Mesodermal cell (in vitro differentiated cells): Measurements from ENCODE around the gene VWF.
"Not testable (repeated sequence)": the region's sequence is repeated elsewhere in the genome, so short reads cannot be mapped to it uniquely, and the experiment has no call there.

Source experiments
- H3K27ac ChIP-seq: 2 replicates; pipeline ENCODE4 v1.7.0; 2013; ENCODE audit warnings: mild to moderate bottlenecking, low read depth, low read length, moderate library complexity; ENCODE audit not compliant: severe bottlenecking
- H3K36me3 ChIP-seq: 2 replicates; pipeline ENCODE4 v1.7.1; 2013; ENCODE audit warnings: mild to moderate bottlenecking, low read length, moderate library complexity; ENCODE audit not compliant: control insufficient read depth, insufficient read depth
- H3K4me1 ChIP-seq: one replicate; pipeline ENCODE4 v1.7.1; 2013; ENCODE audit warnings: mild to moderate bottlenecking, low read length; ENCODE audit not compliant: insufficient read depth, control insufficient read depth, poor library complexity, severe bottlenecking
- H3K4me3 ChIP-seq: 2 replicates; pipeline ENCODE4 v1.7.0; 2013; ENCODE audit warnings: low read length, control low read depth, mild to moderate bottlenecking; ENCODE audit not compliant: insufficient read depth, poor library complexity, severe bottlenecking; ENCODE audit errors: extremely low read depth
- H3K9me3 ChIP-seq: 2 replicates; pipeline ENCODE4 v1.7.1; 2013; ENCODE audit warnings: mild to moderate bottlenecking, low read length, moderate library complexity; ENCODE audit not compliant: control insufficient read depth
- WGBS, 2 experiments: methylation state at CpG; one replicate each; pipeline ENCODE4 v1.1.5; 2013; ENCODE audit warnings: missing lambda C conversion rate in 2 of 2; ENCODE audit not compliant: insufficient coverage in 2 of 2; 5-methylcytosine and 5-hydroxymethylcytosine counted together

The VWF gene

DNA sequence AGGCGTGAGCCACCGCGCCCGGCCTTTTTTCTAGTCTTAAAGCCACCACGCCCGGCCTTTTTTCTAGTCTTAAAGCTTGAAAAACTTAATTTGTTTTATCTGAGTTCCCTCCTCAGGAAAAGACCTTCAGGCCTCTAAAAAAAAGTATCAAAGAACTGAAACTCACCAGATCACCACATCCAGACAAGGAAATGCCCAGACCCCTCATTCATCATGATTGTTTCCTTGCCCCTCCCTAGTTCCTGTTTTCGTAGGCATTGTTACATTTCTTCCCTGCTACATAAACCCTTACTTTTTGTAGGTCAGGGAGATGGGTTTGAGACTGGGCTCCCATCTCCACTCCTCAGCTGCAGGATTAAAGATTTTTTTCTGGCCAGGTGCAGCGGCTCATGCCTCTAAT, 21.1 kb upstream of the VWF start:
- Histone ChIP-seq H3K36me3 (no peaks in the 10 kb centered on the region), H3K27ac (no peak overlapping the region), H3K4me1 (peaks cover 8% of the 10 kb centered on the region), H3K9me3 (no peaks in the 10 kb centered on the region), H3K4me3 (no peak overlapping the region)
- WGBS, 2 experiments, result 100% methylated on average over 1 of the region's 8 CpGs; no CpG with 5 or more reads in 1 of the 2 experiments

GRCh38 chr12:6143303-6143675, 18.8 kb upstream of the VWF start:
- Histone ChIP-seq H3K4me3 (no peak overlapping the region), H3K27ac (no peak overlapping the region), H3K36me3 (no peaks in the 10 kb centered on the region), H3K9me3 (no peaks in the 10 kb centered on the region), H3K4me1 (peaks cover 9% of the 10 kb centered on the region)
- WGBS, 2 experiments, result 89 to 100% methylated on average over 2 to 4 of the region's 4 CpGs

- H3K4me3 ChIP-seq, H3K36me3 ChIP-seq, H3K27ac ChIP-seq, H3K4me1 ChIP-seq, H3K9me3 ChIP-seq: not testable (repeated sequence)
- 95% methylated on average over 15 to 25 of the region's 35 CpGs for WGBS, 2 experiments
Measured at GRCh38 chr12:6142368-6143302, 18.2 kb upstream of the VWF start.

DNA sequence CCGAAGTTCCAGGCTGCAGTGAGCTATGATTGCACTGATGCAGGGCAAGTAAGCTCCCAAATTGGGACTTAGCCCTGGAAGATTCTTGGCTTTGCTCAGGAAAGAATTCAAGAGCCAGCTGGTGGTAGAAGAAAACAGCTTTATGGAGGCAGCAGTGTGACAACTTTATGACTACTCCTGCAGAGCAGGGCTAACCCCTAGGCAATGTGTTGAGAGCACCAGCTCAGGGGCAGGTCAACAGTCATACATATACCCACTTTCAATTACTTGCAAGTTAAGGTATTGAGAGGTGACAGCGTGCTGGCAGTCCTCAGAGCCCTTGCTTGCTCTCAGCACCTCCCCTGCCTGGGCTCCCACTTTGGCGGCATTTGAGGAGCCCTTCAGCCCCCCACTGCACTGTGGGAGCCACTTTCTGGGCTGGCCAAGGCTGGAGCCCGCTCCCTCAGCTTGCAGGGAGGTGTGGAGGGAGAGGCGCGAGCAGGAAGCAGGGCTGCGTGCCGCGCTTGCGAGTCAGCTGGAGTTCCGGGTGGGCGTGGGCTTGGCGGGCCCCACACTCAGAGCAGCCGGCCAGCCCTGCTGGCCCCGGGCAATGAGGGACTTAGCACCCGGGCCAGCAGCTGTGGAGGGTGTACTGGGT, 17.4 kb upstream of the VWF start:
- not testable (repeated sequence) for H3K9me3 ChIP-seq, H3K4me3 ChIP-seq, H3K4me1 ChIP-seq, H3K36me3 ChIP-seq
- peak overlapping the region; percentile 36 for H3K27ac ChIP-seq
- WGBS, 2 experiments, result 97 to 100% methylated on average over 1 to 13 of the region's 16 CpGs

DNA sequence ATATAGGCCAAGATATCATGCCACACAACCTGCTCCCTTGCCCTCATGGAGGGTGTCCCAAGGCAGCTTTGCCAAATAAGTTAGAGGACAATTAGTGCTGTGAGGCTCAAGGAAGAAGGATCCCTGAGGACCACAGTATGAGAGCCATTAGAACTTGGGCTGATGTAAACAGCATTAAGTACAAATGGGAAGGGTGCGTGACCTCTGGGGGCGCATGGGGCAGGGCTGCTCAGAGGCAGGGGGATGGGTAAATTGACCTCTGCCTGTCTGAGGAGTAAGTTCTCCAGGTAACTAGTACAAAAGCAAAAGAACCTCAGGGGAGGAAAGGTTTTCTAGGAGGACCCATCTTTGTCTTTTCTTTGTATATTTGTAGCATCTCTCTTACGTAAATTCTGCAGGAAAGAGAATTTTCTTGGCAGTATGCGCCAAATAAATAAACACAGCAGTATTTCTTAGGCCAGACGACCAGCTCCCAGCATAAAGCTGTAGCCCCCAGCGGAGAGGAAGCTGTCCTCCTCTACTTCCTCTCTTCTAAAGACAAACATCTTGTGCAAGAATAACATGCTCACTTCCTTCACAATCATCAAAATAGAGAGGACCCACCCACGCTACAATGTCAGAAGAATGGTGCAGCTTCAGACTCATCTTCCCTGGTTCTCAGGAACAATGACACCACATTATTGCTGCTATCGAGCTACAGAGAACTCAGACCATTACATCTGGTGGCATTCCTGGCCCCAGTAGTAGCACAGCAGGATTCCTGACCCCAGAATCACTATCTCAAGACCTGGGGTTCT, 16.4 kb upstream of the VWF start:
- H3K9me3 ChIP-seq, result no peaks in the 10 kb centered on the region
- H3K27ac ChIP-seq, result peak overlapping the region; percentile 13
- peaks cover 9% of the 10 kb centered on the region for H3K4me1 ChIP-seq
- H3K4me3 ChIP-seq, result no peak overlapping the region
- WGBS, 2 experiments, result 83 to 89% methylated on average over 7 to 8 of the region's 8 CpGs
- no peaks in the 10 kb centered on the region for H3K36me3 ChIP-seq

DNA sequence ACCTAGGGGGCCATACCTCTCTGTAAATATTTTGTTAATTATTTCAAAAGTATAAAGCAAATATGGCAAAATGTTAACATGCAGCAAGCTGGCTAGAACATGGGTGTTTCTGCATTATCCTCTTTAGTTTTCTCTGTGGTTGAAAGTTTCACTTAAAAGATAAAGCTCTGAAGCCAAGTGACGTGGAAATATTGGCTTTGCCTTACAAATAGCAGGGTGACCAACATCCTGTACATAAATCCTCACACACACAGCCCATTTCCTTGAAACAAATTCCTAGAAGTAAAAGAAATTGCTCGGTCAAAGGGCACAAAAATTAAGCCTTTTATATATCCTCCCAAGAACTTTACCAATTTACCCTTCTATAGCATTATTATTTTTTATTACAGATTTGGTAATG, 10.6 kb upstream of the VWF start:
- 100% methylated on average over 1 of the region's 2 CpGs; no CpG with 5 or more reads in 1 of the 2 experiments for WGBS, 2 experiments
- Histone ChIP-seq H3K36me3 (no peaks in the 10 kb centered on the region), H3K9me3 (no peaks in the 10 kb centered on the region), H3K27ac (no peak overlapping the region), H3K4me1 (no peaks in the 10 kb centered on the region), H3K4me3 (no peak overlapping the region)

DNA sequence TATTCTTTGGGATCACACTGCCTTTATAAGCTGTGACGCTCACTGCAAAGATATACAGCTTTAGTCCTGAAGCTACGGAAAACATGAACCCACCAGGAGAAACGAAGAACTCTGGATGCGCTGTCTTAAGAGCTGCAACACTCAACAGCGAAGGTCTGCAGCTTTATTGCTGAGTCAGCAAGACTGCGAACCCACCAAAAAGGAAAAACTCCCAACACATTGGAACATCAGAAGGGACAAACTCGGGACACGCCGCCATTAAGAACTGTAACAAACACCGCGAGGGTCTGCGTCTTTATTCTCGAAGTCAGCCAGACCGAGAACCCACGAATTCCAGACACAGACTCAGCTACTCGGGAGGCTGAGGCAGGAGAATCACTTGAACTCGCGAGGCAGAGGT, 9.2 kb upstream of the VWF start:
- Histone ChIP-seq H3K4me3 (no peak overlapping the region), H3K4me1 (no peaks in the 10 kb centered on the region), H3K36me3 (no peaks in the 10 kb centered on the region), H3K9me3 (no peaks in the 10 kb centered on the region), H3K27ac (no peak overlapping the region)
- 92 to 95% methylated on average over 18 of the region's 18 CpGs for WGBS, 2 experiments

DNA sequence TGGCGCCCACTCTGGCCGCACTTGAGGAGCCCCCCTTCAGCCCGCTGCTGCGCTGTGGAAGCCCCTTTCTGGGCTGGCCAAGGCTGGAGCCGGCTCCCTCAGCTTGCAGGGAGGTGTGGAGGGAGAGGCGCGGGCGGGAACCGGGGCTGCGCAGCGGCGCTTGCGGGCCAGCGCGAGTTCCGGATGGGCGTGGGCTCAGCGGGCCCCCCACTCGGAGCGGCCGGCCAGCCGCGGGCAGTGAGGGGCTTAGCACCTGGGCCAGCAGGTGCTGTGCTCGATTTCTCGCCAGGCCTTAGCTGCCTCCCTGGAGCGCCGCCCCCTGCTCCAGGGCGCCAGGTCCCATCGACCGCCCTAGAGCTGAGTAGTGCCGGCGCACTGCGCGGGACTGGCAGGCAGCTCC, 8.0 kb upstream of the VWF start:
- Histone ChIP-seq H3K36me3 (no peaks in the 10 kb centered on the region), H3K4me1 (no peaks in the 10 kb centered on the region), H3K9me3 (no peaks in the 10 kb centered on the region), H3K27ac (no peak overlapping the region), H3K4me3 (no peak overlapping the region)
- 98 to 99% methylated on average over 26 to 30 of the region's 34 CpGs for WGBS, 2 experiments

GRCh38 chr12:6125310-6125608, 789 bp upstream of the VWF start:
- H3K27ac ChIP-seq, result no peak overlapping the region
- H3K9me3 ChIP-seq, result no peaks in the 10 kb centered on the region
- H3K4me3 ChIP-seq, result no peak overlapping the region
- no peaks in the 10 kb centered on the region for H3K4me1 ChIP-seq
- H3K36me3 ChIP-seq, result no peaks in the 10 kb centered on the region
- WGBS, 2 experiments, result 96% methylated on average over 3 of the region's 3 CpGs; no CpG with 5 or more reads in 1 of the 2 experiments

GRCh38 chr12:6123258-6123657, 1.2 kb downstream of the VWF start:
- H3K36me3 ChIP-seq, result no peaks in the 10 kb centered on the region
- H3K4me3 ChIP-seq, result no peak overlapping the region
- no peak overlapping the region for H3K27ac ChIP-seq
- 83 to 89% methylated on average over 8 to 9 of the region's 9 CpGs for WGBS, 2 experiments
- no peaks in the 10 kb centered on the region for H3K4me1 ChIP-seq
- H3K9me3 ChIP-seq, result no peaks in the 10 kb centered on the region
